GM19455 (cell line): ENCODE measurements around the gene ACAP3.
"Not testable (repeated sequence)": the region's sequence is repeated elsewhere in the genome, so short reads cannot be mapped to it uniquely, and the experiment has no call there.

ENCODE experiments used
- ATAC-seq: cut with Tn5 transposase; IDR thresholded peaks from one replicate; pipeline ENCODE4 v1.9.1; 2021; ENCODE audit not compliant: unreplicated experiment

ACAP3 gene

DNA sequence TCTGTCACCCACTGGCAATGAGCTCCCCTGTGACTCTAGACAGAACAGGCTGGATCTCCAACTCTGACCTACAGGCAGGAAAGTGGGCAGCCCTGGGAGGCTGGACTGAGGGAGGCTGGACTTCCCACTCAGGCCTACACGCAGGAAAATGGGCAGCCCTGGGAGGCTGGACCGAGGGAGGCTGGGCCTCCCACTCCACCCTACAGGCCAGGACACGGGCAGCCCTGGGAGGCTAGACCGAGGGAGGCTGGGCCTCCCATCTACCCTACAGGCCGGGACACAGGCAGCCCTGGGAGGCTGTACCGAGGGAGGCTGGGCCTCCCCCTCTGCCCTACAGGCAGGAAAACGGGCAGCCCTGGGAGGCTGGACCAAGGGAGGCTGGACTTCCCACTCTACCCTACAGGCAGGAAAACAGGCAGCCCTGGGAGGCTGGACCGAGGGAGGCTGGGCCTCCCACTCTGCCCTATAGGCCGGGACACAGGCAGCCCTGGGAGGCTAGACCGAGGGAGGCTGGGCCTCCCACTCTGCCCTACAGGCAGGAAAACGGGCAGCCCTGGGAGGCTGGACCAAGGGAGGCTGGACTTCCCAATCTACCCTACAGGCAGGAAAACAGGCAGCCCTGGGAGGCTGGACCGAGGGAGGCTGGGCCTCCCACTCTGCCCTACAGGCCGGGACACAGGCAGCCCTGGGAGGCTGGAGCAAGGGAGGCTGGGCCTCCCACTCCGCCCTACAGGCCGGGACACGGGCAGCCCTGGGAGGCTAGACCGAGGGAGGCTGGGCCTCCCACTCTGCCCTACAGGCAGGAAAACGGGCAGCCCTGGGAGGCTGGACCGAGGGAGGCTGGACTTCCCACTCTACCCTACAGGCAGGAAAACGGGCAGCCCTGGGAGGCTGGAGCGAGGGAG, 59.5 kb downstream of the ACAP3 start:
- not testable (repeated sequence) for ATAC-seq

DNA sequence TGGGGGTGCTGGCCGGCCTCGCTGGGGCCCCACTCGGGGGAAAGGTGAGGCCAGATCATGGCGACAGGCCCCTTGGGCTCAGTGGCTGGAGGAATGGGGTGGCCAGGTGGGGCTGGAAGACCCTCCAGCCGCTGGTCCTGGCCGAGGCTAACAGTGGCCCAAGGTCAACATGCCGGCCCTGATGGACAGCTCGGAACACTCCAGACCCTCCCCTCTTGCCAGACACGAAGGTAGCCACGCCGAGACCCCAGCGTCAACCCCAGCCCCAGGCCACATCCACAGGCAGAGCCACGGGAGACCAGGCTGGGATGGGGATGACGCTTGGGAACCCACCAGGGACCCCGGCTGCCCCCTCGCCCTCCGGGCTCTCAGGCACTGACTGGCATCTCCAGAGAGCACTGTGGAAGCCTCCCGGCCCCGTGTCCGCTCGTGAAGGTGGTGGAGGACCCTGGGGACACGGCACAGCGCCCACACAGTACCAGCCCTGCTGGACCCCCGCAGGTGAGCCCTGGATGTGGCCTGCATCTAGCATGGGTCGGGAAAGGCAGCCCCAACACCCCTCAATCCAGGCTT, 60.3 kb downstream of the ACAP3 start:
- ATAC-seq: no peak

DNA sequence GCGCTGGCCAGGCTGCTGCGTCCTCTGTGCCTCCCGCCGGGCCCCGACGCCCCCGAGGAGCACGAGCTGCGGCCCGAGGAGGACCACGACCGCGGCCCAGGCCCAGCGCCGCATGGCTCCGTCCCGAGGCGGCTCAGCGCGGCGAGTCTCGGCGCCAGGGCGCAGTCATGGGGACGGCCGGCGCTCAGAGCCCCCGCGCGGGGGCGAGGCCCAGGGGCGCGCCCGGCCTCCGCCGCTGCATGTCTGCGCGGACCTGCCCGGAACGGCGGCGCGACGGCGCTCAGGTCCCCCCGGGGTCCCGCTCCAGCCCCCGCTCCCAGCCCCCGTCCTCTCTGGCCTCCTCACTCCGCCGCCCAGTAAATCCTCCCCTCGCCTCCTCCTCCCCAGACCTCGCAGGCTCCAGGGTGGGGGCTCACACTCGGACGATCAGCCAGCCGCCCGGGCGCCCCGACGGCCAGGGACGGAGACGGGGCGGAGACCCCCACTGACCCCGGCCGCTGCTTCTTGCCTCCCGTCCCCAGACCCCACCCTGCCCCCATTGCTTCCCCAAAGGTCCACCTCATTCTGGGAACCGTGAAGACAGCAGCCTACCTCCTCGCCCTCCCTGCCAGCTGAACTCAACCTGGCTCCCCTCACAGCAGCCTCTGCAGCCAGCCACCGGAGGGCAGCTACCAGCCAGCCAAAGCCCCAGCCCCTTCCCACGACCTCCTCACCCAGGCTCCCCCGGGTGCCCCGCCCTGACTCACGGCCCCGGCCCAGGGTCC, 61.0 kb downstream of the ACAP3 start, which contains the start of gene C1QTNF12:
C1QTNF12 (minus strand) TSS at position 146 of the 764 bp plus-strand sequence; CDS start at position 114, 32 bp downstream.
- no peak for ATAC-seq

GRCh38 chr1:1245817-1246576, 61.7 kb downstream of the ACAP3 start:
- no peak for ATAC-seq

DNA sequence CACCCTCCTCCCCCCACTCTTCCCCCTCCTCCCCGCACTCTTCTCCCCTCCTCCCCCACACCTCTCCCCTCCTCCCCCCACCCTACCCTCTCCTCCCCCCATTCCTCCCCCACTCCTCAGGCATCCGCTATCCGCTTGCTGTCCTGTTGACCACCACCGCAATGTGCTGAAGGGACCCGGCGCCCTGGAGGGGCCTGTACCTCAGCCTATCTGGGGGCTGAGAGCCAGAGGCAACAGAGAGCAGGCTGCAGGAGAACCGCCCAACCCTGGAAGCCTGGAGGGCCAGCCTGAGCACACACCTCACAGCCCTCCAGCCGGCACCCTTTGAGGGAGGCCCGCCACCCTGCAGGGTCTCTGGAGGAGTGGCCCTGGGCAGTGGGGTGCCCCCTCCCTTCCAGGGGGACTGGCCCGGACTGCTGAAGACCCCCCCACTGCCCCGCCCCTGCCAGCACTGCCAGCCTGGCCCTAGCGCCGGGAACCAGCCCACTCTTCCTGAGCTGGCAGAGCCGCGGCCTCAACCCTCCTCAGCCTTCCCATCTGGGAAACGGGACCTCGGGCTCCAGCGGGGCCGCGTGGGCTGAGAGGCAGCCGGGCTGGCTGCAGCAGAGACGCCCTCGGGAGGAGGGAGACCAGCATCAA, 62.4 kb downstream of the ACAP3 start:
- ATAC-seq: no peak

DNA sequence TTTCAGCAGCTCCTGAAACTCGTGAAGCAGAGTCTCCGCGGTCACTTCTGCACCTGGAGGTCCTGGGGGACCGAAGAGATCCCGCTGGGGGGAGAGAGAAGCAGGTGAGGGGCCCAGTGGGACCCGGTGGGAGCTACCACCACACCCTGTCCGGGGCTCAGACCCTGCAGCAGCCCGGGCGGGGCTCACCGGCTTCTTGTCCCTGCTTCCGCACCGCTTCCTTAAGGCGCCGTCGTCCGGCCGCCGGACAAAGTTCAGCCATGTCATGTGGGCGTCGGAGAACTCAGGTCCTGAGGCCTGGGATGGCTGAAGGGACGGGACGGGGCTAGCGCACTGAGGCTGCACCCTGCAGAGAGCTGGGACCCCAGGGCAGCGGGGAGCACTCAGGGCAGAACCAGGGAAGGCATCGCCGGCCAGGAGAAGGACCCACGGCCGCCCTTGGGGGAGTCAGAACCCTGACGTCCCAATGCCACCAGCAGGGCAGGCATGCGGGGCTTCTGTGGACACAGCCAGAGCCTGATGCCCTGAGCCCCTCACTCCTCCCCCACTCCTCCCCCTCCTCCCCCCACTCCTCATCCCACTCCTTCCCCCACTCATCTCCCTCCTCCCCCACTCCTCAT, 63.4 kb downstream of the ACAP3 start:
- no peak for ATAC-seq

GRCh38 chr1:1243807-1244191, 63.9 kb downstream of the ACAP3 start:
- no peak for ATAC-seq

GRCh38 chr1:1243266-1243660, 64.5 kb downstream of the ACAP3 start:
- no peak for ATAC-seq

GRCh38 chr1:1242461-1243265, 65.1 kb downstream of the ACAP3 start:
- ATAC-seq: no peak
